ENCODE measurements around the gene TTLL4.
A peak's percentile ranks its signal among the peaks of the same experiment; 100 is the strongest.

The TTLL4 gene

DNA sequence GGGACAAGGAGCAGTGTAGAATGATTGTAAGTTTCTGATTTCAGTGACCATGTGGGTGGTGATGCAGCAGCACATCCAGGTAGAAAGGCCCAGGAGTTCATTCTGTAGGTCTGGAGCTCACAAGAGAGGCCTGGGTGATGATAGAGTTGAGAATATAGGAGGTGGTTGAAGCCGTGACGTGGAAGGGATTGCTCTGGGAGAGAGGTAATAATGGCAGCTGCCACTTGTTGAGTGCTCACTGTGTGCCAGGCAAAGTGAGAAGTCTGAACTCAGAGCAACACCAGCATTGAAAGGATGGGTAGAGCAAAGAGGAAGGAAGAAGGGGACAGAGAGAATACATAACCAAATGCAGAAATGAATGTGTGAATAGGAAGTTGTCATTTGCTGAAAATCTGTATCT lies 3.3 kb downstream of the TTLL4 start:
- DNase-seq (ENCODE audit: low read depth) = no peak

DNA sequence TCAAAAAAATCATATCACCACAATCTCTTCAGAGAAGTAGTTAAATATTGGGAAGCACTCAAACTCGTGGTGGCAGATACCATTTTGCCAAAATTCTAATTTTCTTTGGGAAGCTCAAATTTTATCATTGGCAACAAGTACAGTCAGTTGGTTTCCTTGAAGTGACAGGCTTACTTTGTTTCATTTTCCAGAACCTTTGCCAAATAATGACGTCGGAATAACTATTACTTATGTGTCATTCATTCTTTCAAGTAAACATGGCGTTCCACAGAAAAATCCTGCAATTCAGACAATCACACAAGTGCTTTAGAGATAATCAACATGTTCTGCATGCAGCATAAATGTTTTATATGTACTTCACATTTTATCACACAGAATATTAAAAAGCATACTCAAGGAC lies 5.4 kb downstream of the TTLL4 start:
- no peak for DNase-seq (ENCODE audit: low read depth)

DNA sequence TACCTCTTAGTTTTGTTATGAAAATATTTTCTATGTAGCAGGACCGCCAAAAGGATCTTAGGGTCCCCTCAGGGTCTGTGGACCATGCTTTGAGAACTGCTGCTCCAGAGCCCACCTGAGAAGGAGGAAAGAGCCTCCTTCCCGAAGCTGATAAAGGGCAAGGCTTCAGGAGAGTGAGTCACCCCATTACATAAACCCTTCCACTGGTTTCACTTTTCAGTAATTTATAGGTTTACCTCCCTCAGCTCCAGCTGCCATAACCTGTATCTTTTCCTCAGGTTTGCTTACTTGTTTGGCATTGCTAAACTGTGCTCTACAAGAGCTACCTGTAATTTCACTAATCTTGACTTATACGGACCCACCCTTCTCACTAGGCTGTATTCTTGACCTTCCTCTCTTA lies 6.6 kb downstream of the TTLL4 start:
- peak; percentile 52 for DNase-seq (ENCODE audit: low read depth)

DNA sequence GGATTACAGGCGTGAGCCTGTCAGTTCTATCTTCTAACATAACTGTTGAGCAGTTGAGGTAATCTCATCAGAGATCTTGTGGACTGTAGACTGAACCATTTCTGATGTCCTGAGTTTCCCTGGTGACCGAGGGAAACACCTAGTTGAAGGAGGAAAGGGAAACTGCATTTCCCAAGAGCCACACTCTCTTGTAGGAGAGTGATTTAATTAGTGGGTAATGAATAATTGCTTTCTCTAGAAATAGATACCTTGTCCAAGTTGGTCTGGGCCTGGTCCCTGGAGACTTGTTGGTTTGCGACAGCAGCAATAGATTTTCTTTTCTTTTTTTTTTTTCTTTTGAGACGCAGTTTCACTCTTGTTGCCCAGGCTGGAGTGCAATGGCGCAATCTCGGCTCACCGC lies 7.4 kb downstream of the TTLL4 start:
- no peak for DNase-seq (ENCODE audit: low read depth)

DNA sequence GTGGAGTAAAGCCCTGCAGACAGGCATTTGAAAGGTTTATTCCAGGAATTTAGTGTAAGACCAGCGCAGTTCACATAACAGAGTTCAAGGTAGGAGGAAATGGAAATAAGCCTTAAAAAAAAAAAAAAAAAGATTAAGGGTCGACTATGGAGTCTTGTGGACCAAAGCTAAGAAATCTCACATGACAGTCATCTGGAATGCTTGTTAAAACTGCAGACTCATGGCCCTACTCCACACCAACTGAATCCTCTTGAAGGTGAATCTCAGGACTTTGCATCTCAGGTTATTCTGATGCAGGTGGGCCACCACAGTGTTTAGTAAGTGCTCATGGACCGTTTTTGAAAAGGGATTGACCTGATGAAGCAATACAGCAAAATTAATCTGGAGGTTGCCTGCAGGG lies 8.8 kb downstream of the TTLL4 start:
- DNase-seq (ENCODE audit: low read depth) = no peak

DNA sequence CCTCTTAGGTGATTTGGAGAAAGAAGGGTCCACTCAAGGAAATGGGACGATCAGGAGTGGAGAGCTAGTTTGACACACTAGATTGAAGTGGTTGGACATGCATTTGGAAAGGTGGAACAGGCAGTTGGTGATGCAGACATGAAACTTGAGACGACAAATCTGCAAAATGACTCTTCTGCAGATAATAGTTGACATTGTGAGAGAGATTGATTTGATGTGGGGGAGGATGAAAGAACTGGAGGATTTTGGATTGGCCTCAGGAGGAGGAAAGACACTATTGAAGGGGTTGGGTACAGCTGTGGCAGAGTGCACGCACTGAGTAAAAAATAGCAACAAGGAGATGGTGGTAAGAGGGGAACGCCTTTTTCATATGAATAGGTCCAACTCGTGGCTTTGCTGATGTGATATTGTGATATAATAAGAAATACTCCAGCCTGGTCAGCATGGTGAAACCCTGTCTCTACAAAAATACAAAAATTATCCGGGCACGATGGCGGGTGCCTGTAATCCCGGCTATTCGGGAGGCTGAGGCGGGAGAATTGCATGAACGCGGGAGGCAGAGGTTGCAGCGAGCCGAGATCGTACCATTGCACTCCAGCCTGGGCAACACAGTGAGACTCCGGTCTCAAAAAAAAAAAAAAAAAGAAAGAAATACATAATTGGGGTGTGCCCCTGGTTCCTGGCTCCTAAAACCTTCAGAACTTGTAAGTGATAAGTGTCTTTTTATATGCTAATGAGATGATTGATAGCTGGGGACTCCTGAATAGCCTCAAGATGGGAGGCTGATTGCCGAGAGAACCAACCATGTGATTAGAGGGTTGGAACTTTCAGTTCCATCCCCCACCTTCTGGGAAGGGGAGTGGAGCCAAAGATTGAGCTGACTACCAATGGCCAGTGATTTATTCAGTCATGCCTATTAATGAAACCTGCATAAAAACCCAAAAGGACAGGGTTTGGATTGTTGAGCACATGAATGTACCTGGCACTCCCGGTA lies 9.7 kb downstream of the TTLL4 start:
- no peak for DNase-seq (ENCODE audit: low read depth)

DNA sequence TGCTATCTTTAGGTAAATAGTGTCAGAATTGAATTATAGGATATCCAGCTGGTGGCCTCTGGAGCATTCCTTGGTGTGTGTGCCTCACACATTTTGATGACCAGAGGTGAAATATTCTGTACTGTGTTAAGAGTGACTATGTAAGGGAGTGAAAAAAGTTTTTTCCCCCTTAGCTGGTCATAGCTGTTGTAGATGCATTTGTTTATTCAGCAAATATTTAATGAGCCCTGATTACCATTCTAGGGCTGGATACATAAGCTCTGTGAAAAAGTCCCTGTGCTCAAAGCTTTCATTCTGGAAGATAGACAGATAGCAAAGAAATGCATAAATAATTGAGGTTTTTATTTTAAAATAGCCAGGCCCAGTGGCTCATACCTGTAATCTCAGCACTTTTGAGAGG lies 10.9 kb downstream of the TTLL4 start:
- DNase-seq (ENCODE audit: low read depth) = no peak

DNA sequence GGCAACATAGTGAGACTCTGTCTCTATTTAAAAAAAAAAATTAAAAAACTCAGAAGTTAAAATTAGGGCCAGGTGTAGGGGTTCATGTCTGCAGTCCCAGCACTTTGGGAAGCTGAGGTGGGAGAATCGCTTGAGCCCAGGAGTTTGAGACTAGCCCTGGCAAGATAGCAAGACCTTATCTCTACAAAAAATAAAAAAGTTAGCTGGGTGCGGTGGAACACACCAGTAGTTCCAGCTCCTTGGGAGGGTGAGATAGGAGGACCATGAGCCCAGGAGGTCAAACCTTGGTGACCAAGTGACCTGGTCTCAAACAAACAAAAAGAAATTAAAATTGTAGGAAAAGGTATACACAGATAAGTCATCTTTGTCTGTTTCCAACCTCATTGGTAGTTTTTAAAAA lies 11.3 kb downstream of the TTLL4 start:
- DNase-seq (ENCODE audit: low read depth) = no peak

DNA sequence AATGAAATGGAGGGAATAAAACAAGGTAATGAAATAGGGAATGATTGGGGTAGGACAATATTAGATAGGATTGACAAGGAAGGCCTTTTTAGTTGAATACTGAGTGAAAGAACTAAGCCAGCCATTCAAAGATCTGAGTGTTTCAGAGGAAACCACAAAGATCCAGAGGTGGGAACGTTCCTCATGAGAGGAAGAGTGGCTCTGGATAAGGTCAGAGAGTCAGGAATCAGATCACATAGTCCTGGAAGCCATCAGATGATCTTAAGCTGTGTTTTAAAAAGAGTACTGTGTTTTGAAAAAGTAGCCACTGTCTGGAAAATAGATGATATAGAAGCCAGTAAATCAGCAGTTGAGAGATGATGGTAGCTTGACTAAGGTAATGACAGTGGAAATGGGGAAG lies 11.8 kb downstream of the TTLL4 start:
- no peak for DNase-seq (ENCODE audit: low read depth)

DNA sequence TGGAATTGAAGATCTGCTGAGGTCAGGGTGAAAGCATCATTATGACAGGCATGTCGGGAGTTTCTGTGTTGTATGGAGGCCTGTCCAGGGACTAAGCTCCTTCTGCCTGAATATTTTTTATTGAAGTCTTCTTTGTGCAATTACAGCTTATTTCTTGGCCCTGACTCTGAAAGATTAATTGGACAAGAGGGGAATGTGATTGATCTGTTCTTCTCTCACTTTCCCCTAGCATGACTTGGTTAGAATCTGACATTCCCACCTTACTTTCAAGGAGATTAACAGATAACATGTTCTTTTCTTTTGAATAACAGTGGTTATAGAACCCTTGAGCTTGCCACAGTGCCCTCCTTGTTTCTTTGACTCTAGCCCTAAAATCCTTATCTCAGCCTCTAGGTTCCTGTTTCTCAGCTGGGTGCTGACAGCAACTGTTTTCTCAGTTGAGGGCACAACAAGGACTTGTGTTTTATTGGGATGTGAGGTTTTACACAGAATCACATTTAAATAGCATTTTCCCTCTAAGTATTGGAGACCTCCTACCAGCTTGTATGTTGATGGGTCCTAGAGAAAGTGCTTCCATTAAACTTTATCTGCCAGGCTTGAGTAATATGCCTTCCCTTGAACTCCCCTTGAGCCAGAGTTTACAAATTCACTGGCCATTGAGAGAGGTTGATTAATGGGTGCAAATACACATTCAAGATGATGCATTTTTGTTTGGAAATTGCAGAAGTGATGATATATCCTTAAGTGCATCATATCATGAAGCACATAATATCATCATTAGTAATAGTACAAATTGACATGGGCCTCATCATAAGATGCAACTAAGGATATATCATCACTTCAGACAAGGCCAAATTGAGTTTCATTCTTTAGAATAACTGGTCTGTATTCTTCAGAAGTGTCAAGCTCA lies 12.5 kb downstream of the TTLL4 start:
- peak; percentile 25 for DNase-seq (ENCODE audit: low read depth)

DNA sequence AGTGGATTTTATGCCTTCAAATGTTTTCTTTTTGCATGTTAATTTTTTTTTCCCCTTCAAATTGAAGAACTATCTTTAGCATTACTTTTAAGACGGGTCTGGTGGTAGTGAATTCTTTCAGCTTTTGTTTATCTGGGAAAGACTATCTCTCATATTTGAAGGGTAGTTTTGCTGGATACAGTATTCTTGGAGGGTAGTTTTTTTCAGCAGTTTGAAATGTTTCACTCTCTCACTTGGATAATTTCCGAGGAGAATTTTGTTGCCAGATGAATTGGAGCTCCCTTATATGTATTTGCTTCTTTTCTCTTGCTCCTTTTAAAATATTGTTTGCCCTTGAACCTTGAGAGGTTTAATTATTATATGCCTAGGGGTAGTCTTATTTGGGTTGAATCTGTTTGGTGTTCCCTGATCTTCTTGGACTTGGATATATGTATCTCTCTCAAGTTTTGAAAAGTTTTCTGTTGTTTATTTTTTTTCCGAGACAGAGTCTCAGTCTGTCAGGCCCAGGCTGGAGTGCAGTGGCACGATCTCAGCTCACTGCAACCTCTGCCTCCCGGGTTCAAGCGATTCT lies 15.5 kb downstream of the TTLL4 start:
- no peak for DNase-seq (ENCODE audit: low read depth)

DNA sequence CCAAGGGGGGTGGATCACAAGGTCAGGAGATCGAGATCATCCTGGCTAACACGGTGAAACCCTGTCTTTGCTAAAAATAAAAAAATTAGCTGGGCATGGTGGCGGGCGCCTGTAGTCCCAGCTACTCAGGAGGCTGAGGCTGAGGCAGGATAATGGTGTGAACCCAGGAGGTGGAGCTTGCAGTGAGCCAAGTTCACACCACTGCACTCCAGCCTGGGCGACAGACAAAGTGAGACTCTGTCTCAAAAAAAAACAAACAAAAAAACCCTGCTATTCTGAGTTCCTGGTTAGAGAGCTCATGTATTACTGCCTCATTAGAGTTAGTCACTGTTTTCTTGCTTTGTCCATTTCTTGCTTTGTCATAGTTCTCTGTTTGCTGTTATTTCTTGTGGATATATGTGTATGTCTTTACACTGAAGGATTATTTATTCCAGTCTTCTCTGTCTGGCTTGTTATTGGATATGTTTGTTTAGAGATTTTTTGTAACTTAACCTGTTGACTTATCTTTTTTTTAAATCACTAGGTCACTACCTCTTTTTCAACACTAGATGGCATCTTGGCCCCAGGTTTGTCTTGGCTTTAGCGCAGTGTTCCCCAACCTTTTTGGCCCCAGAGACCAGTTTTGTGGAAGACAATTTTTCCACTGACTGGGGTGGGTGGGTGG lies 17.0 kb downstream of the TTLL4 start:
- DNase-seq (ENCODE audit: low read depth) = peak; percentile 67

DNA sequence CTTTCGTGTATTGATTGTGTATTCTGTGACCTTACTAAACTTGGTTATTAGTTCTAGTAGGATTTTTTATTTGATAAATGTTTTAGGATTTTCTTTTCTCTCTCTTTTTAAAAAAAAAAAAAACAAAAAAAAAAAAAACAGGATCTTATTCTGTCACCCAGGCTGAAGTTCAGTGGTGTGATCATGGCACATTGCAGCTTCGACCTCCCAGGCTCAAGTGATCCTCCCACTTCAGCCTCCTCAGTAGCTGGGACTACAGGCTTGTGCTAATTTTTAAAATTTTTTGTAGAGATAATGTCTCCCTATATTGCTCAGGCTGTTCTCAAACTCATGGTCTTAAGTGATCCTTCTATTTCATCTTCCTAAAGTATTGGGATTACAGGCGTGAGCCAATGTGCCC lies 19.0 kb downstream of the TTLL4 start:
- DNase-seq (ENCODE audit: low read depth) = no peak

DNA sequence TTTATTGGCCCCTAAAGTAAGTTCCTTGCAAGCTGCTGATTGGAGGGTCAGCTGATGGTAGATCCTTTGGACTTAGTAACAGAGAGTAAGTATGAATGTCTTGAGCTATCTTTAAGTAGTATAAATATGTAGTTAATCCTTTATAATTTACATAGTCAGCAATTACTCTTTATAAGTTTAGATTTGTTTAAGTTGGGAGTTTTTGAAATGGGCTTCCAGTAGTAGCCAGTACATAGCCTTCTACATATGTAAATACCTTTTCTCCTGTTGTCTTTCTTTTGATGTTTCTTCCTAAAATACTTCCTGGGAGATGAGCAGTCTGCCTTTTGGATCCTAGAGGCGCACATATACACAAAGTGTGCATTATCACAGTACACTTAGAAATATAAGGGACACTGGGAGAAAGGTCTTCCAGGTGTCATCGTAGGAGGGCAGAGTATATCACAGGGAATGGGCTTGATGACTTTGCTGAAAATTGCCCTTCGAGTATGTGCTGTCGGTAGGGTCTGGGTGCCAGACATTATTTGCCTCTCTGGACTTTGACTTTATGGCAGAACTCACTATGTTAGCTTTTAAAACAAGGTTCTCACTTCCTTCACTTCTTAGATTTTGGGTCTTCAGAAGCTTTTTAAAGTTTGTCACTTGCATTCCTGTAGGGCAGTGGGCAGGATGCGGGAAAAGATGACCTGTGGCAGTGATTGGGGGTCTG lies 21.6 kb downstream of the TTLL4 start:
- DNase-seq (ENCODE audit: low read depth) = no peak

DNA sequence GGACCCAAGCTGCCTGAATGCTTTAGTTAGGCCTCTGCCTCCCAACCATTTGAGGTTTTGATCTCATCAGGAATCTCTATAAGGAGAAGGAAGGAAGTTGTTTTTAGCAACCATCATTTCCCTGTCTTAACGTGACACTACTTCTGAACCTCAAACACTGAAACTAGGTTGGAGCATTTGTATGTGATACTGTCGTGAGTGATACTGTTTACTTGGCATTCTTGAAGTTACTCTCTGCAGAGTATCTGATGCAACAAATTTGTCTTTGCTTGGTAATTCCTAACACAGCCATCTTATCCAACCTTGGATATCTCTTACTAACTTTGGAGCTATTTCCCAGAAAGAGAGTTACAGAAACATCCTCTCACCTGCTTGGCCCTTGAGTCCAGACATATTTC lies 22.1 kb downstream of the TTLL4 start:
- no peak for DNase-seq (ENCODE audit: low read depth)

DNA sequence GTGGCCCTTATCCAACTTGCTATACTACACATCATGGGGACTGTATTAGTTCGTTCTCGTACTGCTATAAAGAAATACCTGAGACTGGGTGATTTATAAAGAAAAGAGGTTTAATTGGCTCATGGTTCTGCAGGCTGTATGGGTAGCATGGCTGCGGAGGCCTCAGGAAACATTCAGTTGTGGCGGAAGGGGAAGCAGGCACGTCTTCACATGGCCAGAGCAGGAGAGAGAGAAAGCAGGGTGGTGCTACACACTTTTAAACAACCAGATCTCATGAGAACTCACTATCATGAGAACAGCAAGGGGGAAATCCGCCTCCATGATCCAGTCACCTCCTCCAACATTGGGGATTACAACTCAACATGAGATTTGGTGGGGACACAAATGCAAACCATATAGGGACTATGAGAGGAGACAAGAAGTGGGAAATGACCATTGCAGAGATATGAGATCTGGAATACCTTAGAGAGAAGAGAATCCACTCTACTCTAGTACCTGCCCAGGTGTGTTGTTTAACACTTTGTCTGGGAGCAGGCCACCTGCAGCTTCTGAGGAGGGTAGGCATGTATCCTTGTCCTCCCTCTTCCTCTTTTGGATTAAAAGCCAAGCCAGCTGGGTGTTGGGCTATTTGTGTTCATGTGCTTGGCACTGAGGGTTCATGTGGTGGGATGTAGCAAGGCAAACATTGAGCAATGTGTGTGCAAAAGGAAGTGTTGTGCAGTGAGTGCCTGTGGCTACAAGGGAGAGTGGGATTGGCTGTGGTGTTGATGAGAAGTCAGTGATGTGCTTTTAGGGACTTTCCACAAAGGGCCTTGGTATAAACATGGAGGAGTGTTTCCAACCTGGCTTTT lies 22.8 kb downstream of the TTLL4 start:
- DNase-seq (ENCODE audit: low read depth) = peak; percentile 82

DNA sequence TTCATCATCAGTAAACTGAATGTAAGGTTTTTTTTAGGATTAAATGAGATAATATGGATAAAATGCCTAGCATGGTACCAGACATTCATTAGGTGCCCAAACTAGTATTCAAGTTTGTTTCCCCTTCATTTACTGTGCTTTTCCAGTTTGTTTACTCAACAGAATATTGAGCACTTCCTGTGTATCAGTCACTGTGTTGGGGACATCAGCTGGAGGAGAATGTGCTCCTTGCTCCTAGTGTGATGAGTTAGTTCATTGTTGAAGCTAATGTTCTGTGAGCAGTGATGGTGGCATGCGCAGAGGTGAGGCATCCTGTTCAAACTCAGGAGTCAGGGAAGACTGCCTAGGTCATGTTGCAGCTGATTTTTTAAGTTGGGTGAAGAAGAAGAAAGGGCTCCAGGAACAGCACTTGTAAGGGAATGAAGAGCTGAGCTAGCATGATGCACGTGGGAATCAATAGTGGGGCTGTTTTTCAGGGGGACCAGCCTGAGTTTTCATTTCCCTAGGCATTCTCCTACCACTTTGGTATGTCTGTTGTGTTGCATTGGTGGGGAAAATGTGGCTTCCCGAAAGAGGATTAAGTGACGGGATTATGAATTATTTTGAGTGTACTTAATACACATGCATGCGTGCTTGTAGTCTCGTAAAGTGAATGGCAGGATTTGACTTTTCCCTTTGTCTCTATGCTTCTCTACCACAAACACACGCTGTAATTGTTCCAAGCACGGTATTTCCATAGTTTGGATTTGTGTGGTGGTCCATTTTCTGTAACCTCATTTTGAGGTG lies 23.7 kb downstream of the TTLL4 start:
- peak; percentile 53 for DNase-seq (ENCODE audit: low read depth)

DNA sequence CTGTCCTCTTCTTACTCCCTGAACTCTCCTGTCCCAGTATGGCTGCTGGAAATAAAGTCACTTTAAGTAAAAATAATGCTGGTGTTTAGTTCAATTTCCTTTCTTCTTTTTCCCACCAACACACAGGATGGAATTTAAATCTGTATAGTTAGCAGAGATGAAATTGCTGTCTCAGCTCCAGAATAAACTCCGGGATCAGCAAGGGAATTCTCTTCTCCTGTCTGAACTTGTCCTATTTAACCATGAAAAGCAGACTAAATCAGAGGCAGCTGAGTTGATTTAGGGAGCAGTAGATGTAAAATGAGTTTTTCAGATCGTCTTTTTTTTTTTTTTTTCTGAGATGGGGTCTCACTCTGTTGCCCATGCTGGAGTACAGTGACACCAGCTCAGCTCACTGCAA lies 25.9 kb downstream of the TTLL4 start:
- DNase-seq (ENCODE audit: low read depth) = no peak

DNA sequence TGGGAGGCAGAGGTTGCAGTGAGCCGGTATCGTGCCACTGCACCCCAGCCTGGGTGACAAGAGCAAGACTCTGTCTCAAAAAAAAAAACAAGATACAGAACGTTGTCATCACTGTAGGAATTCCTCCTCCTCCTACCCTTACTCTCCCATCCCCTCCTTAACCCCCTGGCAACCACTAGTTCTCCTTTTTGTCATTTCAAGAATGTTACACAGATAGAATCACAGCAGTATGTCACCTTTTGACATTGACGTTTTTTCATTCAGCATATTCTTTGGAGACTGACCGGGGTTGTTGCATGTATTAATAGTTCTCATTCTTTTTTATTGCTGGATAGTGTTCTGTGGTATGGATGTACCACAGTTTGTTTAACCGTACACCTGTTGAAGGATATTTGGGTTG lies 32.4 kb downstream of the TTLL4 start:
- no peak for DNase-seq (ENCODE audit: low read depth)

DNA sequence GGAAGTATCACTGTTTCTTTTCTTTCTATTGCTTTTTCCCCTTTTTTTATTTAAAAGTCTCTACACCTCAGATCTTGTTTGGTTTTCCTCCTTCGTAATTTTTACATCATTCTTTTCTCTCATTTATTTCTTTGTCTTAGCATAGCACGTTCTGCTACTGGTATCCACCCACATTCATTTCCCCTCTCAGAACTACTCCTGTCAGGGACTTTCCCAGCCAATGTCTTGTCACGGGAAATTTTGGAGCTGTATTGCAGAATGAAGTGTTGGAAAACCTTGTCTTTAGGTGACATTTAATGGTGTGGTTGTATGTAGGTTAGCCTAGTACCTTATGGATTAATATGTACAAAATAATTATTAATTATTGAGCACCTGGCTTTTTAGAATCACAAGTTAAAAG lies 34.0 kb downstream of the TTLL4 start:
- DNase-seq (ENCODE audit: low read depth) = no peak

Measured in ELR (cell line).